ENCODE measurements around the gene EXOSC10. TPM values are rescaled to one million over a fixed set of nuclear protein-coding genes. Genes with fewer than 3 reads are reported as not detected.

EXOSC10 gene
- total and polyA plus RNA-seq, 2 of the 13 experiments (the other 11 are each of a cell fraction or from before 2014, with no cell fraction given): 48.4 to 67.6 TPM

DNA sequence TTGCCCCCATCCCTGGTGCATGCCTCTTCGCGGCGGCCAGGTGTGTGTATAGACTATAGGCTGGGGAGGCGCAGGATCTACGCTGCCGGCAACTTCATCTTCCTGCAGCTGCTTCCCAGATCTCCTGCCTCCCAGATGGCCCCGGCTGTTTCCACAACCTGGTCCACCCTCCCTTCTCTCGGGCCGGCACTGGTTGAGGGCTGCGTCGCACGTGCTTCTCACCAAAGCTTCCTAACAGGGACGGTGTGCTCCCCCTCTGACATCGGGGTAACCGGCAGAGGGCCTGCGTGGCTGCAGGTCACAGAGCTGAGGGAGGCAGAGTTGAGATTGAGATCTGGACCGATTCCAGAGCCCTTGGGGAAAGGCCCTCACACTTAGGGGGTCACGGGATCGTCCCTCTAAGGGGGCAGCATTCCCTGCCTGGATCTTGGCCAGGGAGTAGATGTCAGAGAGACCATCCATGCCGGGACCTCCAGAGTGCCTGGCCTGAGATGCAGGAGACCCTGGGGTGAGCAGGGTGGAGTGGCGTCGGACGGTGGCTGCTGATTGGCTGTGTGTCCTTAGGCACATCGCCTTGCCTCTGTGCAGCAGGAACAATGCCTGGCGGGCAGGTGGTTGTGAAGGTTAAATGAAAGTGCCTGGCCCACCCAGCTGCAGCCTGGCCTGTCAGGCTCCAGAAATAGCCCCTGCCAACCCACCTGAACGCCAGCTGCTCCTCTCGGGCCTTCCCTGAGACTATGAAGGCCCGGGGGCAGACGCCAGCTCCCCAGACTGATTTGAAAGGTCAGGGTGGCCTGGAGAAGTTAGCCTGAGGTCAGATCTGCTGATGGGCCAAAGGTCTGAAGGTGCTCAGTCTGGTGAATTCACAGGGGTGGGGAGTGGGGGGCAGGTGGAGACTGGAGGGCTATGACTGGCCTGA is 46.6 kb downstream of the EXOSC10 start (continued):
- TF ChIP-seq GFI1 (CRISPR knock-in tag; IDR thresholded peaks at IDR 0.05; ENCODE audit: borderline replicate concordance): no peak
- no peak for TF ChIP-seq ZNF724P (CRISPR knock-in tag; IDR thresholded peaks at IDR 0.05; ENCODE audit: borderline replicate concordance)
- no peak for TF ChIP-seq ZNF34 (CRISPR knock-in tag; IDR thresholded peaks at IDR 0.05; ENCODE audit: borderline replicate concordance)
- peak; percentile 91 for TF ChIP-seq AGO1 (IDR thresholded peaks at IDR 0.05; ENCODE audit: low read depth, low read length, poor library complexity, severe bottlenecking)
- no peak for TF ChIP-seq ZFP36L1 (CRISPR knock-in tag; IDR thresholded peaks at IDR 0.05)
- peak in 1 of 2 experiments; percentile 58 for TF ChIP-seq POLR2A (IDR thresholded peaks at IDR 0.05; ENCODE audit: insufficient read depth in 1 of 2, low read depth in 2 of 2, low read length in 2 of 2)
- TF ChIP-seq, protein P1, sequence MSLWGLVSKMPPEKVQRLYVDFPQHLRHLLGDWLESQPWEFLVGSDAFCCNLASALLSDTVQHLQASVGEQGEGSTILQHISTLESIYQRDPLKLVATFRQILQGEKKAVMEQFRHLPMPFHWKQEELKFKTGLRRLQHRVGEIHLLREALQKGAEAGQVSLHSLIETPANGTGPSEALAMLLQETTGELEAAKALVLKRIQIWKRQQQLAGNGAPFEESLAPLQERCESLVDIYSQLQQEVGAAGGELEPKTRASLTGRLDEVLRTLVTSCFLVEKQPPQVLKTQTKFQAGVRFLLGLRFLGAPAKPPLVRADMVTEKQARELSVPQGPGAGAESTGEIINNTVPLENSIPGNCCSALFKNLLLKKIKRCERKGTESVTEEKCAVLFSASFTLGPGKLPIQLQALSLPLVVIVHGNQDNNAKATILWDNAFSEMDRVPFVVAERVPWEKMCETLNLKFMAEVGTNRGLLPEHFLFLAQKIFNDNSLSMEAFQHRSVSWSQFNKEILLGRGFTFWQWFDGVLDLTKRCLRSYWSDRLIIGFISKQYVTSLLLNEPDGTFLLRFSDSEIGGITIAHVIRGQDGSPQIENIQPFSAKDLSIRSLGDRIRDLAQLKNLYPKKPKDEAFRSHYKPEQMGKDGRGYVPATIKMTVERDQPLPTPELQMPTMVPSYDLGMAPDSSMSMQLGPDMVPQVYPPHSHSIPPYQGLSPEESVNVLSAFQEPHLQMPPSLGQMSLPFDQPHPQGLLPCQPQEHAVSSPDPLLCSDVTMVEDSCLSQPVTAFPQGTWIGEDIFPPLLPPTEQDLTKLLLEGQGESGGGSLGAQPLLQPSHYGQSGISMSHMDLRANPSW (CRISPR knock-in tag; IDR thresholded peaks at IDR 0.05; ENCODE audit: borderline replicate concordance): no peak
- TF ChIP-seq REXO4 (CRISPR knock-in tag; IDR thresholded peaks at IDR 0.05; ENCODE audit: borderline replicate concordance): no peak
- TF ChIP-seq, protein P2, sequence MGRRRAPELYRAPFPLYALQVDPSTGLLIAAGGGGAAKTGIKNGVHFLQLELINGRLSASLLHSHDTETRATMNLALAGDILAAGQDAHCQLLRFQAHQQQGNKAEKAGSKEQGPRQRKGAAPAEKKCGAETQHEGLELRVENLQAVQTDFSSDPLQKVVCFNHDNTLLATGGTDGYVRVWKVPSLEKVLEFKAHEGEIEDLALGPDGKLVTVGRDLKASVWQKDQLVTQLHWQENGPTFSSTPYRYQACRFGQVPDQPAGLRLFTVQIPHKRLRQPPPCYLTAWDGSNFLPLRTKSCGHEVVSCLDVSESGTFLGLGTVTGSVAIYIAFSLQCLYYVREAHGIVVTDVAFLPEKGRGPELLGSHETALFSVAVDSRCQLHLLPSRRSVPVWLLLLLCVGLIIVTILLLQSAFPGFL (CRISPR knock-in tag; IDR thresholded peaks at IDR 0.05): no peak
- no peak for TF ChIP-seq ZNF557 (CRISPR knock-in tag; IDR thresholded peaks at IDR 0.05)
- no peak for TF ChIP-seq ZSCAN22 (CRISPR knock-in tag; IDR thresholded peaks at IDR 0.05)
- TF ChIP-seq MAZ (IDR thresholded peaks at IDR 0.05; ENCODE audit: borderline replicate concordance, low read depth, low read length): no peak
- no peak for TF ChIP-seq MAZ (CRISPR knock-in tag; IDR thresholded peaks at IDR 0.05; ENCODE audit: low read depth)
- TF ChIP-seq, protein P3, sequence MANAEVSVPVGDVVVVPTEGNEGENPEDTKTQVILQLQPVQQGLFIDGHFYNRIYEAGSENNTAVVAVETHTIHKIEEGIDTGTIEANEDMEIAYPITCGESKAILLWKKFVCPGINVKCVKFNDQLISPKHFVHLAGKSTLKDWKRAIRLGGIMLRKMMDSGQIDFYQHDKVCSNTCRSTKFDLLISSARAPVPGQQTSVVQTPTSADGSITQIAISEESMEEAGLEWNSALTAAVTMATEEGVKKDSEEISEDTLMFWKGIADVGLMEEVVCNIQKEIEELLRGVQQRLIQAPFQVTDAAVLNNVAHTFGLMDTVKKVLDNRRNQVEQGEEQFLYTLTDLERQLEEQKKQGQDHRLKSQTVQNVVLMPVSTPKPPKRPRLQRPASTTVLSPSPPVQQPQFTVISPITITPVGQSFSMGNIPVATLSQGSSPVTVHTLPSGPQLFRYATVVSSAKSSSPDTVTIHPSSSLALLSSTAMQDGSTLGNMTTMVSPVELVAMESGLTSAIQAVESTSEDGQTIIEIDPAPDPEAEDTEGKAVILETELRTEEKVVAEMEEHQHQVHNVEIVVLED (CRISPR knock-in tag; IDR thresholded peaks at IDR 0.05; ENCODE audit: borderline replicate concordance): no peak
- TF ChIP-seq NR2F6 (IDR thresholded peaks at IDR 0.05): no peak
- TF ChIP-seq NR2F6 (CRISPR knock-in tag; IDR thresholded peaks at IDR 0.05): no peak
- 0 out of 2 replicates have a peak, but pooled peaks have one; percentile 12 for TF ChIP-seq PAF1 (CRISPR knock-in tag; IDR thresholded peaks at IDR 0.05)
- peak; percentile 34; the same call in 1 of the 2 replicates for TF ChIP-seq TMF1 (CRISPR knock-in tag; IDR thresholded peaks at IDR 0.05; ENCODE audit: low read depth)

All from HepG2 (cell line).